CD4-positive, alpha-beta memory T cell (primary cell): ENCODE measurements around the gene CDKL5. TPM values are rescaled to one million over a fixed set of nuclear protein-coding genes. Genes with fewer than 3 reads are reported as not detected.
"Not testable (repeated sequence)": the region's sequence is repeated elsewhere in the genome, so short reads cannot be mapped to it uniquely, and the experiment has no call there.

ENCODE experiments used
- CTCF ChIA-PET: fragments of 350-600 bp; sonication (Branson Sonifier 250); formaldehyde crosslinking; loops from one replicate; lab custom pipeline; 2021; ENCODE audit warnings: inconsistent platforms; ENCODE audit not compliant: partially characterized antibody; lab: Charles Lee
- POLR2A ChIA-PET: fragments of 350-600 bp; sonication (Branson Sonifier 250); formaldehyde crosslinking; loops from one replicate; lab custom pipeline; 2021; ENCODE audit not compliant: partially characterized antibody; lab: Charles Lee
- DNase-seq, 5 donors: peaks; one replicate each; pipeline versions ENCODE4 v3.0.0 to v3.0.0-alpha.2; 2020 to 2022; ENCODE audit warnings: mixed read lengths in 1 of 5
- H3K27ac ChIP-seq: one replicate; pipeline ENCODE4 v1.7.0; 2013; ENCODE audit warnings: low read depth, low read length
- H3K27me3 ChIP-seq: 2 replicates; pipeline ENCODE4 v1.7.0; 2013; ENCODE audit warnings: mild to moderate bottlenecking, low read length, moderate library complexity; ENCODE audit not compliant: insufficient read depth
- H3K36me3 ChIP-seq: 2 replicates; pipeline ENCODE4 v1.7.0; 2013; ENCODE audit warnings: mild to moderate bottlenecking, low read length, moderate library complexity; ENCODE audit not compliant: insufficient read depth
- H3K4me1 ChIP-seq: 2 replicates; pipeline ENCODE4 v1.7.0; 2013; ENCODE audit warnings: mild to moderate bottlenecking, low read length, moderate library complexity; ENCODE audit not compliant: insufficient read depth
- H3K4me3 ChIP-seq, 2 donors: one replicate each; pipeline ENCODE4 v1.7.0; 2013; ENCODE audit warnings: low read length in 2 of 2, mild to moderate bottlenecking in 1 of 2
- H3K9me3 ChIP-seq, 2 donors: one replicate each; pipeline ENCODE4 v1.7.0; 2013; ENCODE audit warnings: low read length in 2 of 2, control low read depth in 1 of 2; ENCODE audit not compliant: control insufficient read depth in 1 of 2
- H3K27ac Mint-ChIP-seq, 7 donors: one replicate each; pipeline ENCODE4 v1.8.0; 2020 to 2021; ENCODE audit warnings: mixed read lengths in 7 of 7, mild to moderate bottlenecking in 6 of 7, inconsistent platforms in 3 of 7, moderate library complexity in 3 of 7
- H3K27me3 Mint-ChIP-seq, 2 donors: one replicate each; pipeline ENCODE4 v1.8.0; 2020 to 2021; ENCODE audit warnings: mixed read lengths in 2 of 2
- H3K36me3 Mint-ChIP-seq, 2 donors: one replicate each; pipeline ENCODE4 v1.8.0; 2020 to 2021; ENCODE audit warnings: mixed read lengths in 2 of 2, inconsistent platforms in 1 of 2, mild to moderate bottlenecking in 1 of 2
- H3K4me1 Mint-ChIP-seq, 4 donors: one replicate each; pipeline ENCODE4 v1.8.0; 2020 to 2021; ENCODE audit warnings: mixed read lengths in 4 of 4, mild to moderate bottlenecking in 1 of 4
- H3K4me3 Mint-ChIP-seq, 8 donors: one replicate each; pipeline ENCODE4 v1.8.0; 2020 to 2021; ENCODE audit warnings: mixed read lengths in 8 of 8, mild to moderate bottlenecking in 7 of 8, moderate library complexity in 6 of 8, inconsistent platforms in 3 of 8
- H3K9me3 Mint-ChIP-seq, 8 donors: one replicate each; pipeline ENCODE4 v1.8.0; 2020 to 2021; ENCODE audit warnings: mixed read lengths in 8 of 8, mild to moderate bottlenecking in 5 of 8, inconsistent platforms in 3 of 8, moderate library complexity in 1 of 8
- intact Hi-C: fragments of 100-400 bp; cut with micrococcal nuclease; formaldehyde crosslinking; loops from one replicate; pipeline ENCODE4 v1.15.1; 2023
- polyA plus RNA-seq, 2 donors: library from polyadenylated mRNA; unstranded; fragments of 300-500 nt; fragmentation: Illumina TruSeq; gene quantifications; one replicate each; pipeline ENCODE4 v1.2.3, GENCODE V29; 2021
- total RNA-seq, 2 experiments: library from RNA; stranded (reverse); gene quantifications; one replicate each; pipeline ENCODE4 v1.2.3, GENCODE V29; 2021

CDKL5 gene
- total and polyA plus RNA-seq, 4 experiments from 2014 or later, result 1.0 to 5.7 (median 3.2) TPM

DNA sequence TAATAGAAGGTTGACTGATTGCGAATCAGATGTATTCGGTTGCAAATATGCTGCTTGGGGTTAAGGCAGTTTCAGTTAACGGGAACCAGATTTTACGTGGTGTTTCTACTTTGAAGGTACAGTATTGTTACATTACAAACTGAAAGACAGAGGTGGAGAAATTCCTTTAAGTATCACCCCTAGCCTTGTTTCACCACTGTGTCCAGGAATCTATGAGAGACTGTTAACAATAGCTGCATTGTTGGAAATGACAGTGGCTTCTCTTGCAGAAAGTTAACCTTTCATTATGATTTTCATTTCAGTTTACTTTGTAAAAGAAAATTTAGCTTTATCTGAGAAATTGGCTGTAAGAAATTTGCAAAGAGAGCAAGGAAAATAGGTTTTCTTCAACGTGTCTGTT lies 2.6 kb downstream of the CDKL5 start:
- H3K4me3 ChIP-seq, result no peak overlapping the region
- Mint-ChIP-seq H3K9me3 (peaks cover 0 to 2% (median 0%) of the 10 kb centered on the region in 8 donors), H3K4me3 (no peak overlapping the region), H3K27ac (no peak overlapping the region), H3K4me1 (peaks cover 3 to 21% (median 9%) of the 10 kb centered on the region in 4 donors), H3K27me3 (peaks cover 0 to 3% of the 10 kb centered on the region in 2 donors), H3K36me3 (no peaks in the 10 kb centered on the region)
- intact Hi-C loops, result loop anchor here (10.0 kb wide), 1 partner anchor 1707 kb away; no protein-coding TSS in a partner anchor
- H3K4me1 ChIP-seq, result peaks cover 15% of the 10 kb centered on the region
- no peak for DNase-seq
- POLR2A ChIA-PET, result no interaction called here
- H3K27ac ChIP-seq, result no peak overlapping the region
- CTCF ChIA-PET, result interaction anchor here (0.6 kb wide), 1 partner anchor 1649 kb away, joined by 3 read pairs; no protein-coding TSS in a partner anchor
- no peaks in the 10 kb centered on the region for H3K27me3 ChIP-seq
- H3K9me3 ChIP-seq, result no peaks in the 10 kb centered on the region
- H3K36me3 ChIP-seq, result no peaks in the 10 kb centered on the region

DNA sequence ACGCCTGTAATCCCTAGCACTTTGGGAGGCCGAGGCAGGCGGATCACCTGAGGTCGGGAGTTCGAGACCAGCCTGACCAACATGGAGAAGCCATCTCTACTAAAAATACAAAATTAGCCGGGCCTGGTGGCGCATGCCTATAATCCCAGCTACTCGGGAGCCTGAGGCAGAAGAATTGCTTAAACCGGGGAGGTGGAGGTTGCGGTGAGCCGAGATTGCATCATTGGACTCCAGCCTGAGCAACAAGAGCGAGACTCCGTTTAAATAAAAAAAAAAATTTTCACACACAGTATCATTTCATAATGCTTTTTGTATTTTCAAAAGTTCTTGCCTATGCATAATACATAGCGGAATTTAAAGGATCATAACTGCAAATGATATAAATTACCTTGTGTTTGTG lies 7.9 kb downstream of the CDKL5 start:
- POLR2A ChIA-PET, H3K27me3 ChIP-seq, H3K36me3 Mint-ChIP-seq, H3K9me3 Mint-ChIP-seq, DNase-seq, H3K4me3 Mint-ChIP-seq, H3K36me3 ChIP-seq, intact Hi-C loops, H3K9me3 ChIP-seq, H3K4me3 ChIP-seq, H3K4me1 Mint-ChIP-seq, H3K27me3 Mint-ChIP-seq, H3K27ac ChIP-seq, CTCF ChIA-PET, H3K4me1 ChIP-seq, H3K27ac Mint-ChIP-seq: not testable (repeated sequence)

DNA sequence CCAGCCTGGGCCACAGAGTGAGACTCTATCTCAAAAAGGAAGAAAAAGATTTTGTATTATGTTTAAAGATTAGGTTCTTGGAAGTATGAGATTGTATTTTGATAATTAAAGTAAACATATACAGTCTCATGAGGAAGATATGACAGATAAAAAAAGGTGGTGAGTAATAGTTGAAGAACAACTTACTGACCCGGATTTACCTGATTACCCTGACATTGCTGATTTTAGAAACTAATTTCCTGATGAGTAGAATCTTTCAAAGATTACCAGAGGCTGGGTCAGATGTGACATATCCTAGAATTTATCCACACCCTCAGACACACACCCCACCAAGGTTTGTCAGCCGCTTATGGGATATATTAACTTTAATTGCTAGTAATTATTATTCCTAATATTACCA lies 9.5 kb downstream of the CDKL5 start:
- H3K4me3 Mint-ChIP-seq, result no peak overlapping the region
- no peaks in the 10 kb centered on the region for H3K36me3 ChIP-seq
- peaks cover 0 to 2% (median 0%) of the 10 kb centered on the region in 8 donors for H3K9me3 Mint-ChIP-seq
- no peaks in the 10 kb centered on the region for H3K36me3 Mint-ChIP-seq
- H3K9me3 ChIP-seq, result no peaks in the 10 kb centered on the region
- ChIA-PET CTCF (no interaction called here), POLR2A (no interaction called here)
- peaks cover 0 to 3% (median under 1%) of the 10 kb centered on the region in 4 donors for H3K4me1 Mint-ChIP-seq
- no peak overlapping the region for H3K27ac ChIP-seq
- no peaks in the 10 kb centered on the region for H3K27me3 ChIP-seq
- intact Hi-C loops, result no loop called here
- no peaks in the 10 kb centered on the region for H3K4me1 ChIP-seq
- H3K4me3 ChIP-seq, result no peak overlapping the region
- H3K27ac Mint-ChIP-seq, result no peak overlapping the region
- DNase-seq, result no peak
- no peaks in the 10 kb centered on the region for H3K27me3 Mint-ChIP-seq

DNA sequence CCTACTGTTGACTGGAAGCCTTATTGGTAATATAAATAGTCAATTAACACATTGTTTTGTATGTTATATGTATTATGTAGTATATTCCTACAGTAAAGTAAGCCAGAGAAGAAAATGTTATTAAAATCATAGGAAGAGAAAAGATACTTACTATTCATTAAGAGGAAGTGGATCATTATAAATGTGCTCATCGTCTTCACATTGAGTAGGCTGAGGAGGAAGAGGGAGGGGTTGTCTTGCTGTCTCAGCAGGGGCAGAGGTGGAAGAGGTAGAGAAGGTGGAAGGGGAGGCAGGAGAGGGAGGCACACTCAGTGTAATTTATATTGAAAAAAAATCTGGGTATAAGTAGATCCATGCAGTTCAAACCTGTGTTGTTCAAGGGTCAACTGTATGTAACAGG lies 10.6 kb downstream of the CDKL5 start:
- Histone ChIP-seq H3K36me3 (no peaks in the 10 kb centered on the region), H3K4me1 (no peaks in the 10 kb centered on the region), H3K27me3 (no peaks in the 10 kb centered on the region), H3K27ac (no peak overlapping the region), H3K9me3 (no peaks in the 10 kb centered on the region), H3K4me3 (no peak overlapping the region)
- Mint-ChIP-seq H3K9me3 (peaks cover 0 to 2% (median 0%) of the 10 kb centered on the region in 8 donors), H3K4me1 (peaks cover 0 to 4% (median 2%) of the 10 kb centered on the region in 4 donors), H3K36me3 (no peaks in the 10 kb centered on the region), H3K27ac (no peak overlapping the region), H3K4me3 (no peak overlapping the region), H3K27me3 (no peaks in the 10 kb centered on the region)
- ChIA-PET CTCF (no interaction called here), POLR2A (no interaction called here)
- DNase-seq, result no peak
- intact Hi-C loops, result no loop called here

DNA sequence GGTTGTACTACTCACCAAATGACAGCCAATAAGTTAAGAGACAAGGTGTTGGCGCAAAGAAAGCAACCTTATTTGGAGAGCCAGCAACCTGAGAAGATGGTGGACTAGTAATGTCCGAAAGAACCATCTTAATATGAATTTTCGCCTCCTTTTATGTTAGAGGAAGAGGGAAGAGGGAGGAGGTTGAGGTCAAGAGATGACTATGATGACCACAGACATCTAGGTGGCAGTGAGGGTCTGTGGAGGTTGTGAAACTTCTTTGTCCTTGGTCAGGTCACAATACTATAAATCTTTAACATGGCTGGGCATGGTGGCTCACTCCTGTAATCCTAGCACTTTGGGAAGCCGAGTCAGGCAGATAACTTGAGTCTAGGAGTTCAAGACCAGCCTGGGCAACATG lies 15.4 kb downstream of the CDKL5 start:
- Mint-ChIP-seq H3K9me3 (peaks cover 0 to 3% (median 0%) of the 10 kb centered on the region in 8 donors), H3K27me3 (no peaks in the 10 kb centered on the region), H3K4me3 (no peak overlapping the region), H3K27ac (no peak overlapping the region), H3K4me1 (peaks cover 0 to 4% (median 2%) of the 10 kb centered on the region in 4 donors), H3K36me3 (no peaks in the 10 kb centered on the region)
- Histone ChIP-seq H3K27me3 (no peaks in the 10 kb centered on the region), H3K4me3 (no peak overlapping the region), H3K27ac (no peak overlapping the region), H3K9me3 (no peaks in the 10 kb centered on the region), H3K4me1 (no peaks in the 10 kb centered on the region), H3K36me3 (no peaks in the 10 kb centered on the region)
- no peak for DNase-seq
- intact Hi-C loops, result no loop called here
- POLR2A ChIA-PET, result no interaction called here
- CTCF ChIA-PET, result no interaction called here

DNA sequence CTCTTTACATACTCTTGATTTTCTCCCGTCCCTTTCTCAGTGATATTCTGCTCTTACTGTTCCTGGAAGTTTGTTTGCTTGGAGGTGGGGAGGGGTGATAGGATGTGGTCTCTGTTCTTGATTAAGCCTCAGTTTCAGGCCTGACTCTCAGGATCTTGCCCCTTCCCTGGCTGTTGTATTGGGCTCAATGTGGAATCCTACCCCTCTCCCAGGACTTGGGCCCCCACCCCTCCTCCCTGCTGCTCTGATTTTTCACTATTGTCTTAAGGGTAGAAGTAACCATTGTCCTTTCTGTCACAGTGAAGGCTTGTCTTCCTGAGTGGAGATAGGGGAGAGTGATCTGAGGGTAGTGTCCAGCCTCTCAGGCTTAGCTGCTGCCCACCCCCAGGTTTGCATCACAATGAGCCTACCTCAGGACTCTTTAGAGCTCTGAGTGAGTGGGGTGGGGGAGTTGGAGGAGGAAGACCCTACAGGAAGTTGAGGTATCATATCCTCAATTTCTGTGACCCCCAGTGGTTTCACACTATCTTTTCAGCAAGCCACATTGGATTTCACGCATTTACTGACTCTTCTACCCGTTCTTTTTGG lies 16.5 kb downstream of the CDKL5 start:
- no peak overlapping the region for H3K27ac Mint-ChIP-seq
- H3K4me3 Mint-ChIP-seq, result no peak overlapping the region
- H3K36me3 Mint-ChIP-seq, result no peaks in the 10 kb centered on the region

DNA sequence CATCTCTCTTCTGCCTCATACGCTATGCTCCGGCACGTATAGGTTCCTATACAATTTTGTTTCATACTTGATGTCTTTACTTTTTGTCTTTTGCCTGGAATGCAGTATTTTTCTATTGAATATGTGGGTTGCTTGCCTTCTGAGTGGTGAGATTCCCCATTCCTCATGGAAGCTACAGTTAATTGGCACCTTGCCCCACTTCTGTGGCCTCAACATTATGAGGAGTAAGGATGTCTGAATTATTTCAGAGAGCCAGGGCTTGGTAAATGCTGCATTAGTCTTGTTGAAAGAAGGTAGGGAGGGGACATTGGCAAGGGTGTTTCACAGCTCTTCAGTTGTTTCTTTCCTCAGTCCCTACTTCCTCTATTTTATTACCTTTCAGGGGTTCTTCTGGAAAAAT lies 23.0 kb downstream of the CDKL5 start:
- no peak for DNase-seq
- no peak overlapping the region for H3K4me3 ChIP-seq
- no peaks in the 10 kb centered on the region for H3K4me1 Mint-ChIP-seq
- no peaks in the 10 kb centered on the region for H3K36me3 ChIP-seq
- no peaks in the 10 kb centered on the region for H3K4me1 ChIP-seq
- no peaks in the 10 kb centered on the region for H3K9me3 Mint-ChIP-seq
- H3K9me3 ChIP-seq, result no peaks in the 10 kb centered on the region
- no peaks in the 10 kb centered on the region for H3K36me3 Mint-ChIP-seq
- POLR2A ChIA-PET, result no interaction called here
- H3K27me3 Mint-ChIP-seq, result no peaks in the 10 kb centered on the region
- intact Hi-C loops, result no loop called here
- no peak overlapping the region for H3K27ac ChIP-seq
- CTCF ChIA-PET, result no interaction called here
- no peaks in the 10 kb centered on the region for H3K27me3 ChIP-seq
- no peak overlapping the region for H3K27ac Mint-ChIP-seq
- no peak overlapping the region for H3K4me3 Mint-ChIP-seq

More for the DNA sequence above, 16.5 kb downstream of the CDKL5 start:
- no peaks in the 10 kb centered on the region for H3K4me1 ChIP-seq
- Mint-ChIP-seq H3K4me1 (peaks cover 0 to 3% (median 0%) of the 10 kb centered on the region in 4 donors), H3K9me3 (peaks cover 0 to 1% (median 0%) of the 10 kb centered on the region in 8 donors), H3K27me3 (no peaks in the 10 kb centered on the region)
- ChIA-PET CTCF (no interaction called here), POLR2A (no interaction called here)
- H3K9me3 ChIP-seq, result no peaks in the 10 kb centered on the region
- H3K27ac ChIP-seq, result no peak overlapping the region
- no peaks in the 10 kb centered on the region for H3K36me3 ChIP-seq
- DNase-seq, result no peak
- H3K4me3 ChIP-seq, result no peak overlapping the region
- H3K27me3 ChIP-seq, result no peaks in the 10 kb centered on the region
- intact Hi-C loops, result no loop called here
